Liver (tissue), 3 donors: ENCODE results near the gene SHMT2.

Experiments used
- CTCF ChIP-seq: fragments of 150-350 bp; IDR thresholded peaks from 2 replicates; pipeline ENCODE4 v1.5.1; 2017; ENCODE audit warnings: improper control_type of control experiment, low read depth, low read length; ENCODE audit not compliant: missing input control
- EGR1 ChIP-seq, 2 donors: IDR thresholded peaks; 2 replicates each; pipeline ENCODE4 v1.6.1; 2016 to 2018; ENCODE audit warnings: antibody characterized with exemption in 2 of 2, low read depth in 2 of 2
- FOXA1 ChIP-seq: IDR thresholded peaks from 2 replicates; pipeline ENCODE4 v1.6.1; 2016; ENCODE audit warnings: antibody characterized with exemption
- GABPA ChIP-seq, 2 donors: IDR thresholded peaks in 1 of 2; conservative IDR thresholded peaks in 1 of 2; 2 replicates each; pipeline ENCODE4 v1.6.1; 2016; ENCODE audit warnings: antibody characterized with exemption in 2 of 2, mild to moderate bottlenecking in 1 of 2, moderate library complexity in 1 of 2
- HNF4A ChIP-seq, 2 donors: conservative IDR thresholded peaks; 2 replicates each; pipeline ENCODE4 v1.6.1; 2016; ENCODE audit warnings: antibody characterized with exemption in 2 of 2, mild to moderate bottlenecking in 2 of 2
- JUND ChIP-seq, 2 donors: IDR thresholded peaks; 2 replicates each; pipeline ENCODE4 v1.6.1; 2016; ENCODE audit warnings: antibody characterized with exemption in 2 of 2
- MAX ChIP-seq: IDR thresholded peaks from 2 replicates; pipeline ENCODE4 v1.6.1; 2016; ENCODE audit warnings: antibody characterized with exemption
- NR2F2 ChIP-seq: IDR thresholded peaks from 2 replicates; pipeline ENCODE4 v1.6.1; 2016; ENCODE audit warnings: antibody characterized with exemption
- RAD21 ChIP-seq, 2 donors: IDR thresholded peaks; 2 replicates each; pipeline ENCODE4 v1.6.1; 2016; ENCODE audit warnings: antibody characterized with exemption in 2 of 2, mild to moderate bottlenecking in 2 of 2
- REST ChIP-seq: IDR thresholded peaks from 2 replicates; pipeline ENCODE4 v1.6.1; 2016; ENCODE audit warnings: antibody characterized with exemption, mild to moderate bottlenecking
- RXRA ChIP-seq, 2 donors: IDR thresholded peaks; 2 replicates each; pipeline ENCODE4 v1.6.1; 2017 to 2018; ENCODE audit warnings: antibody characterized with exemption in 2 of 2, mild to moderate bottlenecking in 1 of 2
- SP1 ChIP-seq: IDR thresholded peaks from 2 replicates; pipeline ENCODE4 v1.6.1; 2018; ENCODE audit warnings: antibody characterized with exemption, mild to moderate bottlenecking
- YY1 ChIP-seq: IDR thresholded peaks from 2 replicates; pipeline ENCODE4 v1.6.1; 2016; ENCODE audit warnings: antibody characterized with exemption, mild to moderate bottlenecking
- ZBTB33 ChIP-seq: IDR thresholded peaks from 2 replicates; pipeline ENCODE4 v1.6.1; 2016; ENCODE audit warnings: antibody characterized with exemption
- donor health status: healthy.
- donor health status: healthy.

- TF ChIP-seq GABPA (IDR thresholded peaks at IDR 0.05 in 1 of 2, conservative IDR thresholded peaks at IDR 0.05 in 1 of 2): no peak
- no peak for TF ChIP-seq MAX
- peak; percentile 25 for TF ChIP-seq REST
- TF ChIP-seq CTCF: no peak
- no peak for TF ChIP-seq RXRA (IDR thresholded peaks at IDR 0.05)
- no peak for TF ChIP-seq SP1
- TF ChIP-seq JUND (IDR thresholded peaks at IDR 0.05): no peak
- no peak for TF ChIP-seq YY1
- no peak for TF ChIP-seq RAD21 (IDR thresholded peaks at IDR 0.05)
- no peak for TF ChIP-seq NR2F2
- no peak for TF ChIP-seq ZBTB33
- TF ChIP-seq EGR1 (IDR thresholded peaks at IDR 0.05; ENCODE audit: low read depth in 2 of 2): no peak
- no peak for TF ChIP-seq FOXA1
- no peak for TF ChIP-seq HNF4A (conservative IDR thresholded peaks at IDR 0.05)
These were observed 7.5 kb downstream of the SHMT2 start for GRCh38 chr12:57236925-57237595.
